ENCODE data around the gene ARSK.
A peak's percentile ranks its signal among the peaks of the same experiment; 100 is the strongest.
"Not testable (repeated sequence)": the region's sequence is repeated elsewhere in the genome, so short reads cannot be mapped to it uniquely, and the experiment has no call there.

The ARSK gene

GRCh38 chr5:95621839-95622629 is 67.1 kb downstream of the ARSK start:
- peak; percentile 29 for DNase-seq

- DNase-seq: no peak
Measured at GRCh38 chr5:95623706-95624105, 68.8 kb downstream of the ARSK start.

GRCh38 chr5:95624368-95624767 is 69.5 kb downstream of the ARSK start:
- DNase-seq: no peak

GRCh38 chr5:95626701-95627100 is 71.8 kb downstream of the ARSK start:
- no peak for DNase-seq

GRCh38 chr5:95627971-95628810 is 73.3 kb downstream of the ARSK start:
- no peak for DNase-seq

- DNase-seq: no peak
Measured at GRCh38 chr5:95628933-95629332, 74.0 kb downstream of the ARSK start.

- DNase-seq: no peak
Measured at GRCh38 chr5:95630394-95630917, 75.6 kb downstream of the ARSK start.

GRCh38 chr5:95631255-95631958 is 76.5 kb downstream of the ARSK start:
- no peak for DNase-seq

- DNase-seq: peak; percentile 62
Measured at GRCh38 chr5:95631991-95632675, 77.2 kb downstream of the ARSK start.

- not testable (repeated sequence) for DNase-seq
Measured at GRCh38 chr5:95632942-95633341, 78.0 kb downstream of the ARSK start.

GRCh38 chr5:95633671-95634070 is 78.8 kb downstream of the ARSK start:
- DNase-seq: no peak

- no peak for DNase-seq
Measured at GRCh38 chr5:95634081-95634480, 79.2 kb downstream of the ARSK start.

GRCh38 chr5:95638632-95639031 is 83.7 kb downstream of the ARSK start:
- DNase-seq: no peak

- DNase-seq: no peak
Measured at GRCh38 chr5:95641741-95642220, 86.9 kb downstream of the ARSK start.

GRCh38 chr5:95643152-95643551 is 88.3 kb downstream of the ARSK start:
- DNase-seq: no peak

- peak; percentile 24 for DNase-seq
Measured at GRCh38 chr5:95644351-95645042, 89.6 kb downstream of the ARSK start.

- not testable (repeated sequence) for DNase-seq
Measured at GRCh38 chr5:95646226-95646568, 91.3 kb downstream of the ARSK start.

- peak; percentile 89 for DNase-seq
Measured at GRCh38 chr5:95646569-95647431, 91.9 kb downstream of the ARSK start, which contains the start of gene RFESD. Gene RFESD, plus strand, starts transcription at chr5:95646777. Its CDS starts 5,495 bp downstream, at chr5:95652272.

- DNase-seq: no peak
Measured at GRCh38 chr5:95647886-95648860, 93.3 kb downstream of the ARSK start.
